Calu3 (cell line): Measurements from ENCODE around the gene CAPN15. TPM values are rescaled to one million over a fixed set of nuclear protein-coding genes. Genes with fewer than 3 reads are reported as not detected.

Experiments
- BruUV-seq: library from RNA; stranded (reverse); fragments of 400-500 nt; replicated peaks from 2 replicates; lab custom pipeline; 2021; lab: Mats Ljungman, UMichigan
- CTCF ChIA-PET: fragments of 300-600 bp; sonication (Branson Sonifier 250); formaldehyde crosslinking; loops from one replicate; lab custom pipeline; 2022; ENCODE audit warnings: antibody characterized with exemption; lab: Charles Lee
- DNase-seq: peaks from one replicate; pipeline ENCODE4 v3.0.0; 2022
- H3K27ac Mint-ChIP-seq: one replicate; pipeline ENCODE4 v1.8.0; 2022; ENCODE audit warnings: mixed read lengths; ENCODE audit not compliant: unreplicated experiment
- H3K27me3 Mint-ChIP-seq: one replicate; pipeline ENCODE4 v1.8.0; 2022; ENCODE audit warnings: mixed read lengths; ENCODE audit not compliant: unreplicated experiment
- H3K36me3 Mint-ChIP-seq: one replicate; pipeline ENCODE4 v1.8.0; 2022; ENCODE audit warnings: mild to moderate bottlenecking, moderate library complexity, mixed read lengths; ENCODE audit not compliant: insufficient read depth, unreplicated experiment
- H3K4me1 Mint-ChIP-seq: one replicate; pipeline ENCODE4 v1.8.0; 2022; ENCODE audit warnings: mild to moderate bottlenecking, low read depth, mixed read lengths; ENCODE audit not compliant: unreplicated experiment
- H3K4me3 Mint-ChIP-seq: one replicate; pipeline ENCODE4 v1.8.0; 2022; ENCODE audit warnings: mild to moderate bottlenecking, low read depth, moderate library complexity, mixed read lengths; ENCODE audit not compliant: unreplicated experiment
- H3K9me3 Mint-ChIP-seq: one replicate; pipeline ENCODE4 v1.8.0; 2022; ENCODE audit warnings: low read depth, mixed read lengths; ENCODE audit not compliant: unreplicated experiment
- intact Hi-C: fragments of 100-400 bp; cut with micrococcal nuclease; formaldehyde crosslinking; loops from one replicate; pipeline ENCODE4 v1.10.0; 2022; ENCODE audit not compliant: unreplicated experiment
- total RNA-seq: library from RNA; stranded (reverse); gene quantifications from 2 replicates; pipeline ENCODE4 v1.2.3, GENCODE V29; 2022
- TF ChIP-seq, protein P1 (sequence below): fragments of 200-600 bp; IDR thresholded peaks from one replicate; pipeline ENCODE4 v1.8.0; 2022; ENCODE audit warnings: antibody characterized with exemption; ENCODE audit not compliant: unreplicated experiment

The CAPN15 gene
- total RNA-seq, 1 experiment from 2014 or later = 108 TPM

GRCh38 chr16:522320-523096 is 5.0 kb upstream of the CAPN15 start:
- CTCF ChIA-PET = interaction anchor here (1.0 kb wide), 1 partner anchor 10 kb away, joined by 6 read pairs; no protein-coding TSS in a partner anchor
- Mint-ChIP-seq H3K27ac (peak overlapping the region; percentile 61), H3K4me1 (peaks cover 19% of the 10 kb centered on the region), H3K9me3 (no peaks in the 10 kb centered on the region), H3K4me3 (no peak overlapping the region), H3K36me3 (peaks cover 60% of the 10 kb centered on the region), H3K27me3 (no peaks in the 10 kb centered on the region)
- TF ChIP-seq, protein P1, sequence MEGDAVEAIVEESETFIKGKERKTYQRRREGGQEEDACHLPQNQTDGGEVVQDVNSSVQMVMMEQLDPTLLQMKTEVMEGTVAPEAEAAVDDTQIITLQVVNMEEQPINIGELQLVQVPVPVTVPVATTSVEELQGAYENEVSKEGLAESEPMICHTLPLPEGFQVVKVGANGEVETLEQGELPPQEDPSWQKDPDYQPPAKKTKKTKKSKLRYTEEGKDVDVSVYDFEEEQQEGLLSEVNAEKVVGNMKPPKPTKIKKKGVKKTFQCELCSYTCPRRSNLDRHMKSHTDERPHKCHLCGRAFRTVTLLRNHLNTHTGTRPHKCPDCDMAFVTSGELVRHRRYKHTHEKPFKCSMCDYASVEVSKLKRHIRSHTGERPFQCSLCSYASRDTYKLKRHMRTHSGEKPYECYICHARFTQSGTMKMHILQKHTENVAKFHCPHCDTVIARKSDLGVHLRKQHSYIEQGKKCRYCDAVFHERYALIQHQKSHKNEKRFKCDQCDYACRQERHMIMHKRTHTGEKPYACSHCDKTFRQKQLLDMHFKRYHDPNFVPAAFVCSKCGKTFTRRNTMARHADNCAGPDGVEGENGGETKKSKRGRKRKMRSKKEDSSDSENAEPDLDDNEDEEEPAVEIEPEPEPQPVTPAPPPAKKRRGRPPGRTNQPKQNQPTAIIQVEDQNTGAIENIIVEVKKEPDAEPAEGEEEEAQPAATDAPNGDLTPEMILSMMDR = no peak
- no TSS peak for BruUV-seq
- intact Hi-C loops = loop anchor here (10.0 kb wide), 1 partner anchor 112 kb away; the partner anchor contains the start of genes METTL26 and WFIKKN1
- DNase-seq = no peak

GRCh38 chr16:523097-523741 is 4.3 kb upstream of the CAPN15 start:
- Mint-ChIP-seq H3K9me3 (no peaks in the 10 kb centered on the region), H3K27ac (peak overlapping the region; percentile 61), H3K4me1 (peaks cover 19% of the 10 kb centered on the region), H3K27me3 (no peaks in the 10 kb centered on the region), H3K4me3 (no peak overlapping the region), H3K36me3 (peaks cover 62% of the 10 kb centered on the region)
- BruUV-seq = no TSS peak
- TF ChIP-seq, protein P1 = no peak
- intact Hi-C loops = loop anchor here (10.0 kb wide), 1 partner anchor 112 kb away; the partner anchor contains the start of genes METTL26 and WFIKKN1
- DNase-seq = no peak
- CTCF ChIA-PET = interaction anchor here (1.0 kb wide), 1 partner anchor 10 kb away, joined by 6 read pairs; no protein-coding TSS in a partner anchor

GRCh38 chr16:524274-525040 is 3.1 kb upstream of the CAPN15 start:
- no peaks in the 10 kb centered on the region for H3K27me3 Mint-ChIP-seq
- TF ChIP-seq, protein P1 = no peak
- H3K36me3 Mint-ChIP-seq = peaks cover 75% of the 10 kb centered on the region
- H3K27ac Mint-ChIP-seq = peak overlapping the region; percentile 61
- no peak overlapping the region for H3K4me3 Mint-ChIP-seq
- H3K4me1 Mint-ChIP-seq = peaks cover 27% of the 10 kb centered on the region
- CTCF ChIA-PET = no interaction called here
- intact Hi-C loops = loop anchor here (10.0 kb wide), 1 partner anchor 110 kb away; the partner anchor contains the start of genes METTL26 and WFIKKN1
- H3K9me3 Mint-ChIP-seq = no peaks in the 10 kb centered on the region
- no peak for DNase-seq
- BruUV-seq = no TSS peak

- BruUV-seq = no TSS peak
- DNase-seq = no peak
- Mint-ChIP-seq H3K9me3 (no peaks in the 10 kb centered on the region), H3K27ac (peak overlapping the region; percentile 53), H3K4me3 (peak overlapping the region; percentile 92), H3K4me1 (peaks cover 34% of the 10 kb centered on the region), H3K36me3 (peaks cover 80% of the 10 kb centered on the region), H3K27me3 (no peaks in the 10 kb centered on the region)
- intact Hi-C loops = loop anchor here (10.0 kb wide), 1 partner anchor 110 kb away; the partner anchor contains the start of genes METTL26 and WFIKKN1
- CTCF ChIA-PET = no interaction called here
- TF ChIP-seq, protein P1 = no peak
Observed at GRCh38 chr16:525123-525519, 2.4 kb upstream of the CAPN15 start.
